ENCODE results near the gene SEC22A.
A peak's percentile ranks its signal among the peaks of the same experiment; 100 is the strongest.

The SEC22A gene

GRCh38 chr3:123201557-123202427, at the start of gene SEC22A:
TSS of gene SEC22A (plus strand) at chr3:123201943. CDS start at chr3:123209218, 7,275 bp downstream.
- peak; percentile 98 for DNase-seq

- no peak for DNase-seq
Observed at GRCh38 chr3:123152687-123153086, 49.1 kb upstream of the SEC22A start.

GRCh38 chr3:123153125-123154019, 48.4 kb upstream of the SEC22A start:
- no peak for DNase-seq

- no peak for DNase-seq
Observed at GRCh38 chr3:123154020-123154985, 47.4 kb upstream of the SEC22A start.

- no peak for DNase-seq
Observed at GRCh38 chr3:123155471-123156011, 46.2 kb upstream of the SEC22A start.

GRCh38 chr3:123156276-123156995, 45.3 kb upstream of the SEC22A start:
- no peak for DNase-seq

GRCh38 chr3:123157209-123157597, 44.5 kb upstream of the SEC22A start:
- no peak for DNase-seq

GRCh38 chr3:123157598-123158287, 44.0 kb upstream of the SEC22A start:
- no peak for DNase-seq

GRCh38 chr3:123158330-123158729, 43.4 kb upstream of the SEC22A start:
- DNase-seq: no peak

- no peak for DNase-seq
Observed at GRCh38 chr3:123158899-123159390, 42.8 kb upstream of the SEC22A start.

- no peak for DNase-seq
Observed at GRCh38 chr3:123159926-123160635, 41.7 kb upstream of the SEC22A start.

GRCh38 chr3:123161167-123161566, 40.6 kb upstream of the SEC22A start:
- DNase-seq: no peak

- DNase-seq: no peak
Observed at GRCh38 chr3:123163141-123163540, 38.6 kb upstream of the SEC22A start.

GRCh38 chr3:123165163-123165562, 36.6 kb upstream of the SEC22A start:
- no peak for DNase-seq

- DNase-seq: no peak
Observed at GRCh38 chr3:123167686-123168085, 34.1 kb upstream of the SEC22A start.

- DNase-seq: no peak
Observed at GRCh38 chr3:123168122-123168521, 33.6 kb upstream of the SEC22A start.

- no peak for DNase-seq
Observed at GRCh38 chr3:123168605-123169004, 33.1 kb upstream of the SEC22A start.

- no peak for DNase-seq
Observed at GRCh38 chr3:123169492-123169929, 32.2 kb upstream of the SEC22A start.

GRCh38 chr3:123169930-123170329, 31.8 kb upstream of the SEC22A start:
- DNase-seq: no peak

- no peak for DNase-seq
Observed at GRCh38 chr3:123180791-123181190, 21.0 kb upstream of the SEC22A start.
